D721Med (cell line): Measurements from ENCODE around the gene ASIC3.

ENCODE experiments used
- DNase-seq: peaks from one replicate; pipeline ENCODE4 v3.0.0; 2011; ENCODE audit warnings: low spot score; ENCODE audit not compliant: insufficient read length
- FAIRE-seq: peaks from 2 replicates; lab custom pipeline; 2011; peaks lifted over from hg19 to GRCh38; lab: Jason Lieb, UNC
- CTCF ChIP-seq: IDR thresholded peaks from 2 replicates; pipeline ENCODE4 v1.5.1; 2012; ENCODE audit warnings: mild to moderate bottlenecking, control low read depth; ENCODE audit not compliant: insufficient read depth; ENCODE audit errors: missing control alignments

Gene ASIC3

GRCh38 chr7:151005566-151005965, 42.8 kb upstream of the ASIC3 start:
- no peak for TF ChIP-seq CTCF
- no peak for DNase-seq
- no peak for FAIRE-seq

GRCh38 chr7:151006590-151007300, 41.6 kb upstream of the ASIC3 start:
- DNase-seq (no peak), FAIRE-seq (no peak)
- TF ChIP-seq CTCF, result no peak

GRCh38 chr7:151007469-151007898, 40.8 kb upstream of the ASIC3 start:
- no peak for TF ChIP-seq CTCF
- no peak for FAIRE-seq
- no peak for DNase-seq

- no peak for TF ChIP-seq CTCF
- DNase-seq (no peak), FAIRE-seq (no peak)
Observed at GRCh38 chr7:151008143-151008510, 40.2 kb upstream of the ASIC3 start.

GRCh38 chr7:151008511-151009323, 39.6 kb upstream of the ASIC3 start:
- TF ChIP-seq CTCF, result peak; percentile 78
- DNase-seq (no peak), FAIRE-seq (no peak)

GRCh38 chr7:151009327-151010036, 38.8 kb upstream of the ASIC3 start:
- DNase-seq (no peak), FAIRE-seq (no peak)
- no peak for TF ChIP-seq CTCF
